Panc1 (cell line): ENCODE data around the gene FUT1. TPM values are rescaled to one million over a fixed set of nuclear protein-coding genes. Genes with fewer than 3 reads are reported as not detected.
"Not testable (repeated sequence)": the region's sequence is repeated elsewhere in the genome, so short reads cannot be mapped to it uniquely, and the experiment has no call there.

ENCODE experiments used
- ATAC-seq: fragments of 200-7000 bp; cut with Tn5 transposase; 2 replicates; pipeline ENCODE4 v1.9.1; 2020; ENCODE audit warnings: mild to moderate bottlenecking, moderate library complexity
- BruUV-seq: library from RNA; stranded (reverse); fragments of 400-500 nt; replicated peaks from 2 replicates; lab custom pipeline; 2021; lab: Mats Ljungman, UMichigan
- CTCF ChIA-PET: fragments of 300-600 bp; sonication (Branson Sonifier 250); formaldehyde crosslinking; loops from one replicate; lab custom pipeline; 2022; ENCODE audit warnings: antibody characterized with exemption; lab: Charles Lee
- POLR2A ChIA-PET: fragments of 300-600 bp; sonication (Branson Sonifier 250); formaldehyde crosslinking; loops from one replicate; lab custom pipeline; 2022; ENCODE audit warnings: antibody characterized with exemption; lab: Charles Lee
- DNase-seq: peaks from one replicate; pipeline ENCODE4 v3.0.0-alpha.2; 2010; ENCODE audit warnings: low read depth, low spot score
- H3K27ac ChIP-seq: 2 replicates; pipeline ENCODE4 v1.5.1; 2011; ENCODE audit warnings: mild to moderate bottlenecking, low read length, inconsistent platforms
- H3K27me3 ChIP-seq: fragments of 200-500 bp; sonication (Bioruptor generic); 2 replicates; pipeline ENCODE4 v1.6.0; 2014; ENCODE audit warnings: low read length, inconsistent platforms; ENCODE audit not compliant: control insufficient read depth, insufficient read depth
- H3K36me3 ChIP-seq: fragments of 200-500 bp; sonication (Bioruptor generic); 2 replicates; pipeline ENCODE4 v1.5.1; 2014; ENCODE audit warnings: inconsistent platforms, mild to moderate bottlenecking, low read length, moderate library complexity; ENCODE audit not compliant: control insufficient read depth, insufficient read depth
- H3K4me1 ChIP-seq: 2 replicates; pipeline ENCODE4 v1.5.1; 2011; ENCODE audit warnings: inconsistent platforms, mild to moderate bottlenecking, low read length, moderate library complexity; ENCODE audit not compliant: control insufficient read depth, insufficient read depth
- H3K4me3 ChIP-seq, 2 experiments: 2 replicates each; pipeline ENCODE4 v1.5.1; 2011 to 2012; ENCODE audit warnings: low read depth in 2 of 2, low read length in 2 of 2, mild to moderate bottlenecking in 2 of 2, inconsistent platforms in 1 of 2, moderate library complexity in 1 of 2
- H3K9me3 ChIP-seq: fragments of 200-500 bp; sonication (Bioruptor generic); 2 replicates; pipeline ENCODE4 v1.5.1; 2014; ENCODE audit warnings: low read depth, mild to moderate bottlenecking, inconsistent platforms, low read length, moderate library complexity; ENCODE audit not compliant: control insufficient read depth, insufficient read depth
- POLR2AphosphoS5 ChIP-seq: IDR thresholded peaks from 2 replicates; pipeline ENCODE4 v1.6.1; 2012; ENCODE audit warnings: mild to moderate bottlenecking, low read depth, low read length, moderate library complexity
- SIN3A ChIP-seq: IDR thresholded peaks from 2 replicates; pipeline ENCODE4 v1.6.1; 2012; ENCODE audit warnings: low read depth, mild to moderate bottlenecking, low read length, moderate library complexity, borderline replicate concordance; ENCODE audit not compliant: insufficient read depth
- TCF7L2 ChIP-seq: IDR thresholded peaks from 2 replicates; pipeline ENCODE4 v1.6.1; 2011; ENCODE audit warnings: mild to moderate bottlenecking, low read depth, low read length, inconsistent platforms
- in situ Hi-C: cut with HindIII; loops from 2 replicates; pipeline ENCODE4 v1.10.0; 2016; ENCODE audit warnings: low sequenced_read_pairs, low pct_unique_long_range_greater_than_20kb
- intact Hi-C: fragments of 100-400 bp; cut with micrococcal nuclease; formaldehyde crosslinking; loops from one replicate; pipeline ENCODE4 v1.10.0; 2022; ENCODE audit not compliant: unreplicated experiment
- total RNA-seq: library from RNA; stranded (reverse); gene quantifications from one replicate; pipeline ENCODE4 v1.2.1, GENCODE V29; 2021; ENCODE audit not compliant: unreplicated experiment
- TF ChIP-seq, protein P1 (sequence below), 2 experiments: IDR thresholded peaks; 2 replicates each; pipeline ENCODE4 v1.6.1; 2011 to 2012; ENCODE audit warnings: low read depth in 2 of 2, control low read depth in 1 of 2, low read length in 1 of 2, mild to moderate bottlenecking in 1 of 2, moderate library complexity in 1 of 2; ENCODE audit not compliant: insufficient read depth in 1 of 2
- TF ChIP-seq, protein P2 (sequence below): fragments of 450-650 bp; IDR thresholded peaks from 2 replicates; pipeline ENCODE4 v1.5.1; 2017; ENCODE audit warnings: mild to moderate bottlenecking

The FUT1 gene
- total RNA-seq, 1 experiment from 2014 or later, result 0.13 TPM

DNA sequence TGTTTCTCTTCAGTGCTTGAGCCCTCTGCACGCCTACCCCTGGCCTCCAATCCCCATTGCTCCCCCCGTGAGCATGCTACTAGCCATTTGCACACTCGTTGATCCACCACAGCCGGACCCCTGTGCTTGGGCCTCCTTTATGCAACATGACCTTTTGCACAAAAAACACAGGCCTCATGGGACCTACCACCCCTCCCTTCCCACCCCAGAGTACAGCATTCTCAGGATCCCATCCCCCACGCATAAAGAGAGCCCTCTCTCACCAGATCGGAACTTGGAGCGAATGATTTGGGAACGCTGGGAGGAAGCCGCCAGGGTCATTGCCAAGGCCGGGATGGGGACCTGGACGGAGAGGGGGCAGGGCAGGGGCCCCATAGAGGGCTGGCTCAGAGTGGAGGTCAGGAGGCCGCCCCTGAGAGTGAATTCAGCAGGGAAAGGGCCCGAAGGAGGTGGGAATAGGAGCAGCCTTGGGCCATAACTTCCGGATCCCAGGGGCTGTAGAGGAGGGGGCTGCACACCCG is 33.7 kb downstream of the FUT1 start:
- Histone ChIP-seq H3K27me3 (no peaks in the 10 kb centered on the region), H3K36me3 (no peaks in the 10 kb centered on the region; the same call in 1 of the 2 replicates), H3K9me3 (no peaks in the 10 kb centered on the region), H3K4me1 (no peaks in the 10 kb centered on the region; the same call in 1 of the 2 replicates), H3K27ac (no peak overlapping the region), H3K4me3 (no peak overlapping the region)
- no TSS peak for BruUV-seq
- ChIA-PET CTCF (no interaction called here), POLR2A (no interaction called here)
- no peak for DNase-seq
- TF ChIP-seq TCF7L2, result no peak
- TF ChIP-seq, protein P1, sequence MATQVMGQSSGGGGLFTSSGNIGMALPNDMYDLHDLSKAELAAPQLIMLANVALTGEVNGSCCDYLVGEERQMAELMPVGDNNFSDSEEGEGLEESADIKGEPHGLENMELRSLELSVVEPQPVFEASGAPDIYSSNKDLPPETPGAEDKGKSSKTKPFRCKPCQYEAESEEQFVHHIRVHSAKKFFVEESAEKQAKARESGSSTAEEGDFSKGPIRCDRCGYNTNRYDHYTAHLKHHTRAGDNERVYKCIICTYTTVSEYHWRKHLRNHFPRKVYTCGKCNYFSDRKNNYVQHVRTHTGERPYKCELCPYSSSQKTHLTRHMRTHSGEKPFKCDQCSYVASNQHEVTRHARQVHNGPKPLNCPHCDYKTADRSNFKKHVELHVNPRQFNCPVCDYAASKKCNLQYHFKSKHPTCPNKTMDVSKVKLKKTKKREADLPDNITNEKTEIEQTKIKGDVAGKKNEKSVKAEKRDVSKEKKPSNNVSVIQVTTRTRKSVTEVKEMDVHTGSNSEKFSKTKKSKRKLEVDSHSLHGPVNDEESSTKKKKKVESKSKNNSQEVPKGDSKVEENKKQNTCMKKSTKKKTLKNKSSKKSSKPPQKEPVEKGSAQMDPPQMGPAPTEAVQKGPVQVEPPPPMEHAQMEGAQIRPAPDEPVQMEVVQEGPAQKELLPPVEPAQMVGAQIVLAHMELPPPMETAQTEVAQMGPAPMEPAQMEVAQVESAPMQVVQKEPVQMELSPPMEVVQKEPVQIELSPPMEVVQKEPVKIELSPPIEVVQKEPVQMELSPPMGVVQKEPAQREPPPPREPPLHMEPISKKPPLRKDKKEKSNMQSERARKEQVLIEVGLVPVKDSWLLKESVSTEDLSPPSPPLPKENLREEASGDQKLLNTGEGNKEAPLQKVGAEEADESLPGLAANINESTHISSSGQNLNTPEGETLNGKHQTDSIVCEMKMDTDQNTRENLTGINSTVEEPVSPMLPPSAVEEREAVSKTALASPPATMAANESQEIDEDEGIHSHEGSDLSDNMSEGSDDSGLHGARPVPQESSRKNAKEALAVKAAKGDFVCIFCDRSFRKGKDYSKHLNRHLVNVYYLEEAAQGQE (IDR thresholded peaks at IDR 0.05; ENCODE audit: insufficient read depth in 1 of 2, low read depth in 2 of 2, low read length in 1 of 2), result no peak
- TF ChIP-seq, protein P2, sequence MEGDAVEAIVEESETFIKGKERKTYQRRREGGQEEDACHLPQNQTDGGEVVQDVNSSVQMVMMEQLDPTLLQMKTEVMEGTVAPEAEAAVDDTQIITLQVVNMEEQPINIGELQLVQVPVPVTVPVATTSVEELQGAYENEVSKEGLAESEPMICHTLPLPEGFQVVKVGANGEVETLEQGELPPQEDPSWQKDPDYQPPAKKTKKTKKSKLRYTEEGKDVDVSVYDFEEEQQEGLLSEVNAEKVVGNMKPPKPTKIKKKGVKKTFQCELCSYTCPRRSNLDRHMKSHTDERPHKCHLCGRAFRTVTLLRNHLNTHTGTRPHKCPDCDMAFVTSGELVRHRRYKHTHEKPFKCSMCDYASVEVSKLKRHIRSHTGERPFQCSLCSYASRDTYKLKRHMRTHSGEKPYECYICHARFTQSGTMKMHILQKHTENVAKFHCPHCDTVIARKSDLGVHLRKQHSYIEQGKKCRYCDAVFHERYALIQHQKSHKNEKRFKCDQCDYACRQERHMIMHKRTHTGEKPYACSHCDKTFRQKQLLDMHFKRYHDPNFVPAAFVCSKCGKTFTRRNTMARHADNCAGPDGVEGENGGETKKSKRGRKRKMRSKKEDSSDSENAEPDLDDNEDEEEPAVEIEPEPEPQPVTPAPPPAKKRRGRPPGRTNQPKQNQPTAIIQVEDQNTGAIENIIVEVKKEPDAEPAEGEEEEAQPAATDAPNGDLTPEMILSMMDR, result no peak
- TF ChIP-seq SIN3A, result no peak
- TF ChIP-seq POLR2AphosphoS5, result no peak
- intact Hi-C loops, result no loop called here
- in situ Hi-C loops, result no loop called here
- ATAC-seq, result no peak

DNA sequence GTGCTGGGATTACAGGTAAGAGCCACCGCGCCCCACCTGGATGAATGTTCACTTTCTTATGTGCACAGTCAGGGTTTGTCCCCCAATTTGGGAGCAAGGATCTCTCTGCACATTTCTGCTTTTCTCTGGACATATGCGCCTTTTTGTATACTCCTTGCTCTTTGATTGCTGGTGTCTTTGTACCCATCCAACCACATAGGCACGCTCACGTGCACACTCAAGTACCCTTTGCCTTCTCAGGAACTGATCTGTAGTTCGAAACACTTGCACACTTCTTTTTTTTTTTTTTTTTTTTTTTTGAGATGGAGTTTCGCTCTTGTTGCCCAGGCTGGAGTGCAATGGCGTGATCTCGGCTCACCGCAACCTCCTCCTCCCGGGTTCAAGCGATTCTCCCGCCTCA is 34.3 kb downstream of the FUT1 start:
- intact Hi-C loops, POLR2A ChIA-PET, H3K27me3 ChIP-seq, DNase-seq, H3K36me3 ChIP-seq, ATAC-seq, BruUV-seq, in situ Hi-C loops, CTCF ChIA-PET, H3K4me1 ChIP-seq, H3K4me3 ChIP-seq, H3K27ac ChIP-seq, H3K9me3 ChIP-seq: not testable (repeated sequence)

DNA sequence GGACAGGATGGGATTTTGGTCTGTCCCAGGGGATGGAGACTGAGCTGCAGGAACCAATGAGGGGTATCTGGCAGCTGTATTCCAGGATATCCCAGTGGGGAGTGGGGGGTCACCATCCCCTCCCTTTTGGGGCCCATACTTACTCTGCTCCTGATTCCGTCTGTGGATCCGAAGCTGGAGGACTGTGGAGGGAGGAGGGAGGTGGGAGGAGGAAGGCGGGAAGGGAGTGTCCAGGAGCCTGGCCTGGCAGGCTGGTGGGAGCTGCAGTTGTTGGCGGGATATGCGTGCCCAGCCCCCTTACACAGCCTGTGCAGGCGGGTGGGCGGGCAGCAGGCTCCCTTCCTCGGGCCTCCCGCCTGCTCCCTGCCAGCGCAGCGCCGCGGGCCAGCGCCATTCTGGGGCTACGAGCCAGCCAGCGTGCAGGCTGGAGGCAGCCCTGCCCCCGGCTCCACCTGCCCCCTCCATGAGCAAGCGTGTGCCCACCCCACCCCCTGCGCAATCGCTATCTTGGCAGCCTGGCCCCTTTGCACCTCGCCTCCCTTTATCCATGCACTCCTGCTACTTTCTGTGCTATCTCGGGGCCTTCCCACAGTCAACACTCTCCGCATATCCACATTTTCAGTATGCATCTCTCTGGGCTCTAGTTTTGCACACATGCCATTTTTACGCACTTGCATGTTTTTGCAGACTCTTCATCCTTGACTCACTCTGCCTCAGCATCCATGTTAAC is 35.7 kb downstream of the FUT1 start:
- CTCF ChIA-PET, result interaction anchor here (0.6 kb wide), 2 partner anchors 16 to 254 kb away, joined by 3 to 4 read pairs; no protein-coding TSS in a partner anchor
- H3K4me3 ChIP-seq, result peak overlapping the region; percentile 46 to 66
- in situ Hi-C loops, result no loop called here

More for the DNA sequence above, 35.7 kb downstream of the FUT1 start:
- BruUV-seq, result no TSS peak
- TF ChIP-seq SIN3A (no peak), POLR2AphosphoS5 (no peak; the same call in 1 of the 2 replicates), TCF7L2 (no peak)
- TF ChIP-seq, protein P1 (IDR thresholded peaks at IDR 0.05; ENCODE audit: insufficient read depth in 1 of 2, low read depth in 2 of 2, low read length in 1 of 2), result no peak
- TF ChIP-seq, protein P2, result no peak
- POLR2A ChIA-PET, result interaction anchor here (0.7 kb wide), 1 partner anchor 10 kb away, joined by 6 read pairs; no protein-coding TSS in a partner anchor
- DNase-seq (no peak), ATAC-seq (no peak)
- Histone ChIP-seq H3K4me1 (no peaks in the 10 kb centered on the region; the same call in 1 of the 2 replicates), H3K27ac (peak overlapping the region; percentile 71), H3K36me3 (no peaks in the 10 kb centered on the region; the same call in 1 of the 2 replicates), H3K9me3 (no peaks in the 10 kb centered on the region), H3K27me3 (no peaks in the 10 kb centered on the region)
- intact Hi-C loops, result no loop called here
